Measurements from ENCODE around the gene CADPS.
A peak's percentile ranks its signal among the peaks of the same experiment; 100 is the strongest.

Gene CADPS

GRCh38 chr3:62749130-62749529 lies 126.1 kb downstream of the CADPS start:
- ATAC-seq = no peak
- TF ChIP-seq ARNTL (CRISPR knock-in tag; IDR thresholded peaks at IDR 0.05; ENCODE audit: borderline replicate concordance, low read depth) = no peak
- TF ChIP-seq, protein P1, sequence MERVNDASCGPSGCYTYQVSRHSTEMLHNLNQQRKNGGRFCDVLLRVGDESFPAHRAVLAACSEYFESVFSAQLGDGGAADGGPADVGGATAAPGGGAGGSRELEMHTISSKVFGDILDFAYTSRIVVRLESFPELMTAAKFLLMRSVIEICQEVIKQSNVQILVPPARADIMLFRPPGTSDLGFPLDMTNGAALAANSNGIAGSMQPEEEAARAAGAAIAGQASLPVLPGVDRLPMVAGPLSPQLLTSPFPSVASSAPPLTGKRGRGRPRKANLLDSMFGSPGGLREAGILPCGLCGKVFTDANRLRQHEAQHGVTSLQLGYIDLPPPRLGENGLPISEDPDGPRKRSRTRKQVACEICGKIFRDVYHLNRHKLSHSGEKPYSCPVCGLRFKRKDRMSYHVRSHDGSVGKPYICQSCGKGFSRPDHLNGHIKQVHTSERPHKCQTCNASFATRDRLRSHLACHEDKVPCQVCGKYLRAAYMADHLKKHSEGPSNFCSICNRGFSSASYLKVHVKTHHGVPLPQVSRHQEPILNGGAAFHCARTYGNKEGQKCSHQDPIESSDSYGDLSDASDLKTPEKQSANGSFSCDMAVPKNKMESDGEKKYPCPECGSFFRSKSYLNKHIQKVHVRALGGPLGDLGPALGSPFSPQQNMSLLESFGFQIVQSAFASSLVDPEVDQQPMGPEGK (CRISPR knock-in tag; IDR thresholded peaks at IDR 0.05; ENCODE audit: borderline replicate concordance) = no peak
- TF ChIP-seq ZNF70 (CRISPR knock-in tag; IDR thresholded peaks at IDR 0.05) = no peak
- peak; percentile 50; the same call in 1 of the 2 replicates for TF ChIP-seq TCF4 (CRISPR knock-in tag; IDR thresholded peaks at IDR 0.05; ENCODE audit: borderline replicate concordance)
- no peak for TF ChIP-seq SNAI2 (CRISPR knock-in tag; IDR thresholded peaks at IDR 0.05)
- TF ChIP-seq, protein P2, sequence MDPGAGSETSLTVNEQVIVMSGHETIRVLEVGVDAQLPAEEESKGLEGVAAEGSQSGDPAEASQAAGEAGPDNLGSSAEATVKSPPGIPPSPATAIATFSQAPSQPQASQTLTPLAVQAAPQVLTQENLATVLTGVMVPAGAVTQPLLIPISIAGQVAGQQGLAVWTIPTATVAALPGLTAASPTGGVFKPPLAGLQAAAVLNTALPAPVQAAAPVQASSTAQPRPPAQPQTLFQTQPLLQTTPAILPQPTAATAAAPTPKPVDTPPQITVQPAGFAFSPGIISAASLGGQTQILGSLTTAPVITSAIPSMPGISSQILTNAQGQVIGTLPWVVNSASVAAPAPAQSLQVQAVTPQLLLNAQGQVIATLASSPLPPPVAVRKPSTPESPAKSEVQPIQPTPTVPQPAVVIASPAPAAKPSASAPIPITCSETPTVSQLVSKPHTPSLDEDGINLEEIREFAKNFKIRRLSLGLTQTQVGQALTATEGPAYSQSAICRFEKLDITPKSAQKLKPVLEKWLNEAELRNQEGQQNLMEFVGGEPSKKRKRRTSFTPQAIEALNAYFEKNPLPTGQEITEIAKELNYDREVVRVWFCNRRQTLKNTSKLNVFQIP (CRISPR knock-in tag; IDR thresholded peaks at IDR 0.05; ENCODE audit: borderline replicate concordance, low read depth) = no peak
- TF ChIP-seq RARB (CRISPR knock-in tag; IDR thresholded peaks at IDR 0.05) = no peak
- 0 out of 2 replicates have a peak, but pooled peaks have one; percentile 38 for TF ChIP-seq GLIS3 (CRISPR knock-in tag; IDR thresholded peaks at IDR 0.05)
- TF ChIP-seq ZFP3 (CRISPR knock-in tag; IDR thresholded peaks at IDR 0.05) = no peak
- no peak for TF ChIP-seq ZNF565 (CRISPR knock-in tag; conservative IDR thresholded peaks at IDR 0.05; ENCODE audit: low read depth)
- no peak for TF ChIP-seq CSDC2 (CRISPR knock-in tag; IDR thresholded peaks at IDR 0.05)
- TF ChIP-seq ZC3H10 (CRISPR knock-in tag; IDR thresholded peaks at IDR 0.05) = no peak
- TF ChIP-seq ZNF8 (CRISPR knock-in tag; IDR thresholded peaks at IDR 0.05) = no peak
- no peak for TF ChIP-seq CREB5 (CRISPR knock-in tag; IDR thresholded peaks at IDR 0.05; ENCODE audit: low read depth)
- no peak for TF ChIP-seq ZFP30 (CRISPR knock-in tag; IDR thresholded peaks at IDR 0.05)
- TF ChIP-seq OSR1 (CRISPR knock-in tag; IDR thresholded peaks at IDR 0.05) = no peak
- TF ChIP-seq PPARA (CRISPR knock-in tag; IDR thresholded peaks at IDR 0.05; ENCODE audit: borderline replicate concordance) = no peak
- no peak for TF ChIP-seq BACH2 (CRISPR knock-in tag; IDR thresholded peaks at IDR 0.05; ENCODE audit: borderline replicate concordance)
- TF ChIP-seq CSRNP3 (CRISPR knock-in tag; IDR thresholded peaks at IDR 0.05) = no peak
- TF ChIP-seq, protein P3, sequence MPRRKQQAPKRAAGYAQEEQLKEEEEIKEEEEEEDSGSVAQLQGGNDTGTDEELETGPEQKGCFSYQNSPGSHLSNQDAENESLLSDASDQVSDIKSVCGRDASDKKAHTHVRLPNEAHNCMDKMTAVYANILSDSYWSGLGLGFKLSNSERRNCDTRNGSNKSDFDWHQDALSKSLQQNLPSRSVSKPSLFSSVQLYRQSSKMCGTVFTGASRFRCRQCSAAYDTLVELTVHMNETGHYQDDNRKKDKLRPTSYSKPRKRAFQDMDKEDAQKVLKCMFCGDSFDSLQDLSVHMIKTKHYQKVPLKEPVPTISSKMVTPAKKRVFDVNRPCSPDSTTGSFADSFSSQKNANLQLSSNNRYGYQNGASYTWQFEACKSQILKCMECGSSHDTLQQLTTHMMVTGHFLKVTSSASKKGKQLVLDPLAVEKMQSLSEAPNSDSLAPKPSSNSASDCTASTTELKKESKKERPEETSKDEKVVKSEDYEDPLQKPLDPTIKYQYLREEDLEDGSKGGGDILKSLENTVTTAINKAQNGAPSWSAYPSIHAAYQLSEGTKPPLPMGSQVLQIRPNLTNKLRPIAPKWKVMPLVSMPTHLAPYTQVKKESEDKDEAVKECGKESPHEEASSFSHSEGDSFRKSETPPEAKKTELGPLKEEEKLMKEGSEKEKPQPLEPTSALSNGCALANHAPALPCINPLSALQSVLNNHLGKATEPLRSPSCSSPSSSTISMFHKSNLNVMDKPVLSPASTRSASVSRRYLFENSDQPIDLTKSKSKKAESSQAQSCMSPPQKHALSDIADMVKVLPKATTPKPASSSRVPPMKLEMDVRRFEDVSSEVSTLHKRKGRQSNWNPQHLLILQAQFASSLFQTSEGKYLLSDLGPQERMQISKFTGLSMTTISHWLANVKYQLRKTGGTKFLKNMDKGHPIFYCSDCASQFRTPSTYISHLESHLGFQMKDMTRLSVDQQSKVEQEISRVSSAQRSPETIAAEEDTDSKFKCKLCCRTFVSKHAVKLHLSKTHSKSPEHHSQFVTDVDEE (CRISPR knock-in tag; IDR thresholded peaks at IDR 0.05) = peak; percentile 80
- TF ChIP-seq ESRRG (CRISPR knock-in tag; IDR thresholded peaks at IDR 0.05) = no peak
- no peak for TF ChIP-seq TOX (CRISPR knock-in tag; IDR thresholded peaks at IDR 0.05; ENCODE audit: borderline replicate concordance)
- TF ChIP-seq ISL1 (CRISPR knock-in tag; IDR thresholded peaks at IDR 0.05) = peak; percentile 80

GRCh38 chr3:62737449-62737848 lies 137.8 kb downstream of the CADPS start:
- ATAC-seq = no peak
- TF ChIP-seq, protein P1 (CRISPR knock-in tag; IDR thresholded peaks at IDR 0.05; ENCODE audit: borderline replicate concordance) = no peak
- TF ChIP-seq TCF4 (CRISPR knock-in tag; IDR thresholded peaks at IDR 0.05; ENCODE audit: borderline replicate concordance) (no peak), PPARA (CRISPR knock-in tag; IDR thresholded peaks at IDR 0.05; ENCODE audit: borderline replicate concordance) (no peak), ZFP30 (CRISPR knock-in tag; IDR thresholded peaks at IDR 0.05) (no peak), ZNF565 (CRISPR knock-in tag; conservative IDR thresholded peaks at IDR 0.05; ENCODE audit: low read depth) (no peak), ZFP3 (CRISPR knock-in tag; IDR thresholded peaks at IDR 0.05) (no peak), CREB5 (CRISPR knock-in tag; IDR thresholded peaks at IDR 0.05; ENCODE audit: low read depth) (no peak), RARB (CRISPR knock-in tag; IDR thresholded peaks at IDR 0.05) (no peak), ZNF8 (CRISPR knock-in tag; IDR thresholded peaks at IDR 0.05) (no peak)
- TF ChIP-seq, protein P2 (CRISPR knock-in tag; IDR thresholded peaks at IDR 0.05; ENCODE audit: borderline replicate concordance, low read depth) = no peak
